ENCODE data around the gene ADAMTS18.
"Not testable (repeated sequence)": the region's sequence is repeated elsewhere in the genome, so short reads cannot be mapped to it uniquely, and the experiment has no call there.

ADAMTS18 gene

DNA sequence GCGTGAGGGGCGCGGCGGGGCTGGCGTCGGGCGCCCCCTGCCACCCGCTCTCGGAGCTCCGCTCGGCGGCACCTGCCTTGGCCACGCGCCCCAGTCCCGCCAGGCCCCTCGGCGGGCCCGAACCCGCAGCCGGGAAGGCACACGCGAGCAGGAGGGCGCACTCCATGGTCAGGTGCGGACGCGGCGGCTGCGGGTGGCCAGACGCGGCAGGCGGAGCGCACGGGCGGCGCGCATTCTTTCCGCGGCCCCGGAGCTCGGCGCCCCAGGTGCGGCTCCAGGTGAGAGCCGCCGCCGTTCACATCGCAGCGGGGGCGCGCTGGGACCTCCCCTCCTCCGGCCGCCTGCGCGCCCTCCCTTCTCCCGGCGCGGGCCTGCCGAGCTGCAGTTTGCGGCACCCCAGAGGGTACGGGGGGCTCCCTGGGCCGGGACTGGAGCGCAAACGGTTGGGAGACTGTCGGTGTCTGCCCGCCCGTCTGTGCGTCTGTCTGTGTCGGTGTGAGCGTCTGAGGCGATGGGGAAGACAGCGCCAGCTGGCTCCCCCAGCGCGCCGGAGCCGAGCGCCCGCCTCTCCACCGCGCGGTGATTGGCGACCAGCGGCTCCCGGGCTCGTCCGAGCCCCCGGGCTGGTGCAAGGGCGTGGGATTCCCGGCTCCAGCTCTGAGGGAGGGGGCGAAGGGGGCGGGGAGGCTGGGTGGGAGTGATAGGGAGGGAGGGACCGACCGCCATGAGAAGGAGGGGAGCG lies at the start of gene ADAMTS18:
Gene ADAMTS18 (minus strand): TSS at position 505 of the 742 bp plus-strand sequence. CDS start 339 bp downstream, at position 166.
- no peak for DNase-seq

- no peak for DNase-seq
These were observed 46.0 kb upstream of the ADAMTS18 start for GRCh38 chr16:77480681-77481315.

DNA sequence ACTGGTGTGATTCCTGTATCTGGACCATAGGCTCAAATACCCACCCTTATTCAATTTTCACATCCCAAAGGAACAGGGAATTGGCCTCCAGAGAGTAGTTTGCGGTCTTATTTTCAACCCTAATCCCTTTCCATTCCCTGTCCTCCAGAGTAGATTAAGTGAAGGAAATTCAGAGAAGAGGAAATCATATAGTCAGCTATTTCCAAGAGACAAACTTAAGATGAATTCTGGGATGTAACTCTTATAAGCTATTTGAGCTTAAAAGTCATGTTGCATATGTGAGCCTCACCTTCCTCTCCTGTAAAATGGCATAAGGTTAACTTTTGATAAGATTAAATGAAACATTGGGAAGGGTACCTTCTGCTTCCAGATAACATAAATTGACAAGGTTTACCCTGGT lies 37.4 kb upstream of the ADAMTS18 start:
- no peak for DNase-seq

DNA sequence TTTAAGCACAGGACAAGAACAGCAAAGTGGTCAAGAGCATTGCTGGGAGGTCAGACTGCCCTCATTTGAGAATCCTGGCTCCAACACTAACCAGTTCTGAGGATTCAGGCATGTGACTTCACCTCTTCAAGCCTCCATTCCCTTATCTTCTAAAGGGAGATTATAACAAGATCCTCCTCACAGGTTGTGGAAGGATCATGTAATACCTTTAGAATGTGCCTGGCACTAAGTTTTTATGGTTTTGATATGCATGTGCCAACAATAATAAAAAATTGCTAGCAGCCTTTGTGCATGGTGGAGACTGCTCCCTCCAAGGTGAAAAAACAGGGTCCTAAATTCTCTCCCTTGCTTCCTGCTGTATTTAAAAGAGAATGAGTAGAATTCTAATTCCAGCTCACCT lies 36.0 kb upstream of the ADAMTS18 start:
- no peak for DNase-seq

DNA sequence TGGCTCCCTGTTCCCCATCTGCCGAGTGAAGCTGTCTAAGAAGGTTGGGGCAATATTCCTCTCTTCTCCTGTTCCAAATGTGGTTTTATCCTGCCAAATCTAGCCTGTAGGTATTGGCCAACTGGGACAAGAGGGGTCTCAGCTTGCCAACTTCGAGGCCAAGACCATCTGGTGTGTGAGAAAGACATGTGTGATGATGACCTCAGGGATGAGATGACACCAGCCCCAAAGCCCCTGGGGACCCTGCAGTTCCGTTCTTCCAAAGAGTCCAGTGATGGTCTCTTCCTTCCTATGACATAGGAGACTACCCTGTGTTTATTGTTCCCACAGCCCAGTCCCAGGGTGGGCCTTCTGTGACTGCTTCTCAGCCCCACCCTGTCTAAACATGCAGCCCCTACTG lies 34.8 kb upstream of the ADAMTS18 start:
- no peak for DNase-seq

GRCh38 chr16:77468831-77469230 lies 34.0 kb upstream of the ADAMTS18 start:
- no peak for DNase-seq

- no peak for DNase-seq
These were observed 33.0 kb upstream of the ADAMTS18 start for GRCh38 chr16:77467821-77468335.

- not testable (repeated sequence) for DNase-seq
These were observed 28.8 kb upstream of the ADAMTS18 start for GRCh38 chr16:77463659-77464058.

- no peak for DNase-seq
These were observed 28.1 kb upstream of the ADAMTS18 start for GRCh38 chr16:77462894-77463293.

DNA sequence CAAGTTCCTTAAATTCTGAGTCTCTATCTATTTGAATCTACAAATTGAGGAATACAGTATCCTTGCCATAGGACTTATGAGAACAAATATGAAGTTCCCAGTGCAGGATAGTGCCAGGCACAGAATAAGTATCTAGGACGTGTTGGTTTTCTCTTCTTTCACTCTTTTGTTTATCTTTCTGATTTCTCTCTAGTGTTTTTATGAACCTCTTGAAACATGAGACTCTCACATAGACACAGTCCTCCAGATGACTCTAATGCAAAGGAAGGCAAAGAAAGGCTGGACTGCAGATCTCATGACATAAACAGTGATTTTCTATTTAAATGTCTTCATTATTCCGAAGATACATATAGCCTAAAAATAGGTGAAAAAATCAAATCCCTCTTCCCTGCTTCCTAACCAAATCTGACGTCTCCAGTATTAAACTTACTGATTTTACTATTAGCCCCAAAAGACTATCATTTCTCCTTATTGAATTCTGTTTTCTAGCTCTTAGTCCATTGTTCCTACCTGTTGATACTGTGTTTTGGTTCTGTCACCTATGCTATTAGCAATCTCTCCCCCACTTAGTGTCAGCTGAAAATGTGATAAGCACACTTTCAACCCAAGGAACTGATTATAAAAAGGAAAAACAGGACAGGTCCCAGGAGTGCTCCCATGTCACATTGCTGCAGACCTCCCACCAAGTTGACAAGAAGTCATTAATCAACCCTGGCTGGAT lies 24.9 kb upstream of the ADAMTS18 start:
- no peak for DNase-seq

- no peak for DNase-seq
These were observed 22.2 kb upstream of the ADAMTS18 start for GRCh38 chr16:77457046-77457445.

DNA sequence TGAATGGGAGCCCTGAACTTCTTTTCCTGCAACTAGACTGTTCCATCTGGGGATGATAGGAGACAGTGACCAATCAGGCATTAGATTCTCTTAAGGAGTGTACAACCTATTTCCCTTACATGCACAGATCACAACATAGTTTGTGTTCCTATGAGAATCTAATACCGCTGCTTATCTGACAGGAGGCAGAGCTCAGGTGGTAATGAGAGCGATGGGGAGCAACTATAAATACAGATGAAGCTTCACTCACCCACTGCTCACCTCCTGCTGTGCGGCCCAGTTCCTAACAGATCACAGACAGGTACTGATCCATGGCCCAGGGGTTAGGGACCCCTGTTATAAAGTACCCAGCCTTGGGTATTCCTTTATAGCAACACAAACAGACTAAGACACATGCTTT lies 17.4 kb upstream of the ADAMTS18 start:
- no peak for DNase-seq

- DNase-seq: no peak
These were observed 16.1 kb upstream of the ADAMTS18 start for GRCh38 chr16:77450790-77451487.

DNA sequence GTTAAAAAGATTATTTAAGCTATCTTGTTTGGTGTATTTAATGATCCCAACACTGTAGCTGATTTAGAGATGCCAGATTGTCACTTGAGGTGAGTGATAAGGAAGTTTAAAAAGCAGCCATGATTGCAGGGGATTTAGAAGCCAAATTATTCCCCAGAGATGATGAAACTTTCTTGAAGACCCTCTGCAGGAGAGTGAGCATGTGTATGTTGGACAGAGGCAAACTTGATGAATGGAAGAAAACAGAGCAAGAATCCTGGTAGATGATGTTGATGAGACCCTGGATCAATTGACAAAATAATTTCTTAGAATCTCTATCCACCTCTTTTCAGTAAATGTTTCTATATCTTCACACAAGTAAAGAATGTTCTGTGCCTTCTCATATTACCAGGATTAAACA lies 14.4 kb upstream of the ADAMTS18 start:
- no peak for DNase-seq

GRCh38 chr16:77445324-77445723 lies 10.5 kb upstream of the ADAMTS18 start:
- no peak for DNase-seq

DNA sequence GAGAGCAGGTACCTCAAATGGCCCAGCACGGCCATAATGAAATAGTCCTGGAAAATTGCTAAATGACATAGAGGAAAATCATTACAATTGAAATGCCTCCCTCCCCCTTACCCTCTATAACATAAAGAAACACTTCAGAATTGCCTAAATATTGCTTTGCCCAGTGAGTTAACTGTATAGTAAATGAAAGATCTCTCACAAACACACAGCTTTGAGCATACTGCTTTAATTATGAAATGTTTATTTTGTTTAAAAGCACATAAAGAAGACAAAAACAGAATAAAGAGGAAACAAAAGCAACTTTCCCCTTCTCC lies 9.3 kb upstream of the ADAMTS18 start:
- DNase-seq: no peak

- no peak for DNase-seq
These were observed 8.7 kb upstream of the ADAMTS18 start for GRCh38 chr16:77443357-77444146.

DNA sequence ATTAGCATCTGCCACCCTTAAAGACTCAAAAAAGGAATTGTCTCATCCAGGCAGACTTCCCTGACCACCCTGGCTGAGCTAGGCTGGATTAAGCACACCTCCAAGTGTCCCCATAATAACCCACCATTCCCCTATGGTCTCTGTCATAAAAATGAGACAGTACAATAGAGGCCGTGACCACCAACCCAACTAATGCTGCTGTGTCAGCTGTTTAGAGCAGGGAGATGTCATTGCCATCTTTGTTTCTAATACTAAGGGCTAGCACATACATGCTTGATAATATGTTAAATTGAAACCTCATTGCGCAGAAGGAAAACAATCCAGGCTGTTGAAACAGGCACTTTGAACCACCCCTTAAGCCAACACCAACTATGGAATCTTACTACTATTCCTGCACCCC lies 7.2 kb upstream of the ADAMTS18 start:
- no peak for DNase-seq

DNA sequence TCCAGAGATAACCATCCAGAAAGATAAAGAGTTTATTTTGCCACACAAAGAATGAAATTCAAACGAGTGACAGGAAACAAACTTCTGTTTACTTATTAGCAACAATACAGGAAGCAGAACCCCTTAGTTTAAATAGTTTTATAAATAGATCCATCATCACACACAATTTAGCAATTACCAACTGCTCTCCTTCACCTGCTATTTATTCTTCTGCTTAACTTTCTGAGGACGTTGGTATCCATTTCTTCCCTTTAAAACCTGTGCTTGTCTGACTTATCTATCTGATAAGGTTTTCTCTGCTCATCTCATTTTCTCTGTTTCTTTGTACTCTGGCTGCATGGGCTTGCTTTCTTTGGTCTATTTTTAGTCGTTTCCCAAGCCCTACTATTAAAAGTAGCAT lies 4.3 kb upstream of the ADAMTS18 start:
- DNase-seq: no peak

DNA sequence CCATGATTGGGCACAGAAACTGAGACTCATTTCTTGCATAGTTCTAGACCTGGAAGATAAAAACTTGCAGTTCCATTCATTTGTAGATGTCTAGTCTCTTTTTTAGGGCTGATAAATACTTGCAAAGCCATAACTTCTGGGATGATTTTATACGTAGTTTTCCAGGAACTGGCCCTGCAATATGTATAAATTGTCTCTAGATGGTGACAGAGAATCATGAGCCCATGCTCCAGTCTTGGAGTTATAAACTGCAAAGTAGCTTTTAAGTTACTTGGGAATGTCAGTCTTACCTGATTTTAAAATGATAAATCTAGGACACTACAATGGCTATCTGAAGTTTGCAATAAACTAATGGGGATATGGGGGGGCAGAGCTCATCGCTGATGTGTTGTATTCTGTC lies 3.0 kb upstream of the ADAMTS18 start:
- no peak for DNase-seq

DNA sequence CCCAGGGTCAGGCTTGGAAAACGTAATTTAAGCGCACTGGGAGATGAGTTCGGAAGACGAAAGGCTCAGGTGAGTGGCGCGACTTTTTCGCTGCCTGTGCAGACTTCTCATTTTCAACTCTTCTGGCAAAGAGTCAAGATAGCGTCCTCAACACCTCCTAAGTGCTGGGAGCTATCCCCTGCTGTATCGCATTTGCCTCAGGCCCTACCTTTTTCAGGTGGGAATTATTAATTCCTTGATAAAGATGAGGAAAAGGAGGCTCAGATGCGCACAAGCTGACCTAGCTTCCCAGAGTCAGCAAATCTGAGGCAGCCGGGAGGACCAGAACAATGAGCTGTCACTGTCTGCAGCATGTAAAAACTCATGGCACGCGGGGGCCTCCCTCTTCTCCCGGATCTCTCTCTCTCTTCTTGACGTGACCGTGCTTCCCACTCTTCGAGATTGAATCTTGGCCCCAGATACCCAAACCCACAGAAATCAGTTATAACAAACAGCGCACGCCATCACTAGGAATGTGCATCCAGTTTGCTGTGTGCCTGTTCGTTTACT lies 512 bp upstream of the ADAMTS18 start:
- DNase-seq: no peak

- no peak for DNase-seq
These were observed 758 bp downstream of the ADAMTS18 start for GRCh38 chr16:77434022-77434529.

Data from 8988T (cell line).